ENCODE measurements around the gene SMC5. TPM values are rescaled to one million over a fixed set of nuclear protein-coding genes. Genes with fewer than 3 reads are reported as not detected.

SMC5 gene
- total and polyA plus RNA-seq, 2 of the 13 experiments (the other 11 are each of a cell fraction or from before 2014, with no cell fraction given), result 7.2 to 26.7 TPM

GRCh38 chr9:70367305-70367930 lies 108.6 kb downstream of the SMC5 start:
- Histone ChIP-seq H3K27me3 (ENCODE audit: control insufficient read depth in 1 of 2, insufficient read depth in 2 of 2, low read length in 2 of 2) (no peaks in the 10 kb centered on the region), H3K79me2 (ENCODE audit: insufficient read depth, low read length) (no peaks in the 10 kb centered on the region), H3K36me3 (replicated peaks in 1 of 2; ENCODE audit: control insufficient read depth in 1 of 2, insufficient read depth in 2 of 2, low read length in 2 of 2) (no peaks in the 10 kb centered on the region), H3K4me1 (ENCODE audit: insufficient read depth, low read length) (peaks cover 10% of the 10 kb centered on the region), H3K9ac (ENCODE audit: insufficient read depth, low read depth, low read length) (no peak overlapping the region), H3K4me3 (replicated peaks in 1 of 3; ENCODE audit: insufficient read depth in 1 of 3, low read depth in 2 of 3, low read length in 3 of 3) (no peak overlapping the region), H3K27ac (ENCODE audit: extremely low read length, insufficient read depth, low read length) (no peak overlapping the region), H4K20me1 (ENCODE audit: insufficient read depth, low read length) (no peaks in the 10 kb centered on the region), H2AFZ (ENCODE audit: low read length) (no peak overlapping the region), H3K9me3 (ENCODE audit: low read length) (no peaks in the 10 kb centered on the region), H3K4me2 (ENCODE audit: low read depth, low read length) (no peak overlapping the region)
- CTCF ChIA-PET (ENCODE audit: low intra/inter-chr PET ratio, low total read pairs), result no interaction called here
- in situ Hi-C loops (cut with HindIII; ENCODE audit: extremely low pct_ligation_motif_present, low pct_unique_long_range_greater_than_20kb) (no loop called here), intact Hi-C loops (cut with micrococcal nuclease; ENCODE audit: unreplicated experiment) (no loop called here)
- no peak for DNase-seq (ENCODE audit: low spot score)
- no peak for TF ChIP-seq ZNF383 (CRISPR knock-in tag; IDR thresholded peaks at IDR 0.05; ENCODE audit: borderline replicate concordance)
- no peak for TF ChIP-seq PATZ1 (CRISPR knock-in tag; IDR thresholded peaks at IDR 0.05)
- TF ChIP-seq MXD4 (CRISPR knock-in tag; IDR thresholded peaks at IDR 0.05), result no peak
- POLR2A ChIA-PET, result no interaction called here
- ATAC-seq, result no peak
- no peak for FAIRE-seq
- 33% methylated on average over 6 of the region's 6 CpGs for WGBS (ENCODE audit: low lambda C conversion rate)
- no TSS peak for BruUV-seq (replicated peaks)

- H3K4me3 ChIP-seq (replicated peaks in 1 of 3; ENCODE audit: insufficient read depth in 1 of 3, low read depth in 2 of 3, low read length in 3 of 3), result no peak overlapping the region
- no peaks in the 10 kb centered on the region for H3K36me3 ChIP-seq (replicated peaks in 1 of 2; ENCODE audit: control insufficient read depth in 1 of 2, insufficient read depth in 2 of 2, low read length in 2 of 2)
- no peaks in the 10 kb centered on the region for H3K9me3 ChIP-seq (ENCODE audit: low read length)
- no peak for DNase-seq (ENCODE audit: low spot score)
- no peaks in the 10 kb centered on the region for H4K20me1 ChIP-seq (ENCODE audit: insufficient read depth, low read length)
- peak; percentile 45; the same call in 2 of the 3 replicates for ATAC-seq
- ChIA-PET CTCF (ENCODE audit: low intra/inter-chr PET ratio, low total read pairs) (no interaction called here), POLR2A (no interaction called here)
- no peak overlapping the region for H2AFZ ChIP-seq (ENCODE audit: low read length)
- H3K27me3 ChIP-seq (ENCODE audit: control insufficient read depth in 1 of 2, insufficient read depth in 2 of 2, low read length in 2 of 2), result peaks cover 0 to 4% of the 10 kb centered on the region in 2 experiments; a peak in 2 of 5 replicates
- in situ Hi-C loops (cut with HindIII; ENCODE audit: extremely low pct_ligation_motif_present, low pct_unique_long_range_greater_than_20kb), result no loop called here
- H3K27ac ChIP-seq (ENCODE audit: extremely low read length, insufficient read depth, low read length), result no peak overlapping the region
- no peaks in the 10 kb centered on the region for H3K79me2 ChIP-seq (ENCODE audit: insufficient read depth, low read length)
- 28% methylated on average over 15 of the region's 17 CpGs for WGBS (ENCODE audit: low lambda C conversion rate)
- H3K4me1 ChIP-seq (ENCODE audit: insufficient read depth, low read length), result no peaks in the 10 kb centered on the region
- intact Hi-C loops (cut with micrococcal nuclease; ENCODE audit: unreplicated experiment), result no loop called here
- H3K9ac ChIP-seq (ENCODE audit: insufficient read depth, low read depth, low read length), result no peak overlapping the region
- H3K4me2 ChIP-seq (ENCODE audit: low read depth, low read length), result peak overlapping the region; percentile 32
- BruUV-seq (replicated peaks), result no TSS peak
- no peak for FAIRE-seq
- TF ChIP-seq, protein P1, sequence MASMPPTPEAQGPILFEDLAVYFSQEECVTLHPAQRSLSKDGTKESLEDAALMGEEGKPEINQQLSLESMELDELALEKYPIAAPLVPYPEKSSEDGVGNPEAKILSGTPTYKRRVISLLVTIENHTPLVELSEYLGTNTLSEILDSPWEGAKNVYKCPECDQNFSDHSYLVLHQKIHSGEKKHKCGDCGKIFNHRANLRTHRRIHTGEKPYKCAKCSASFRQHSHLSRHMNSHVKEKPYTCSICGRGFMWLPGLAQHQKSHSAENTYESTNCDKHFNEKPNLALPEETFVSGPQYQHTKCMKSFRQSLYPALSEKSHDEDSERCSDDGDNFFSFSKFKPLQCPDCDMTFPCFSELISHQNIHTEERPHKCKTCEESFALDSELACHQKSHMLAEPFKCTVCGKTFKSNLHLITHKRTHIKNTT (CRISPR knock-in tag; IDR thresholded peaks at IDR 0.05), result no peak
- TF ChIP-seq FOXP4 (CRISPR knock-in tag; IDR thresholded peaks at IDR 0.05), result no peak
- TF ChIP-seq ZNF660 (CRISPR knock-in tag; IDR thresholded peaks at IDR 0.05; ENCODE audit: borderline replicate concordance, low read depth), result no peak
- TF ChIP-seq, protein P2, sequence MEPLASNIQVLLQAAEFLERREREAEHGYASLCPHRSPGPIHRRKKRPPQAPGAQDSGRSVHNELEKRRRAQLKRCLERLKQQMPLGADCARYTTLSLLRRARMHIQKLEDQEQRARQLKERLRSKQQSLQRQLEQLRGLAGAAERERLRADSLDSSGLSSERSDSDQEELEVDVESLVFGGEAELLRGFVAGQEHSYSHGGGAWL (CRISPR knock-in tag; IDR thresholded peaks at IDR 0.05), result no peak
- no peak for TF ChIP-seq ZFP36L2 (CRISPR knock-in tag; IDR thresholded peaks at IDR 0.05)
- no peak for TF ChIP-seq ELK4 (CRISPR knock-in tag; IDR thresholded peaks at IDR 0.05; ENCODE audit: borderline replicate concordance)
- TF ChIP-seq TP53 (CRISPR knock-in tag; conservative IDR thresholded peaks at IDR 0.05), result no peak
These were observed 116.3 kb downstream of the SMC5 start for GRCh38 chr9:70374962-70375618.

Data from HepG2 (cell line).